Neural crest cell (in vitro differentiated cells): ENCODE data around the gene CDKN1C. TPM values are rescaled to one million over a fixed set of nuclear protein-coding genes. Genes with fewer than 3 reads are reported as not detected.

ENCODE experiments used
- DNase-seq: peaks from one replicate; pipeline ENCODE4 v3.0.0; 2021; ENCODE audit warnings: low read depth, mixed read lengths, low spot score
- H3K27ac Mint-ChIP-seq: one replicate; pipeline ENCODE4 v1.8.0; 2021; ENCODE audit warnings: mild to moderate bottlenecking, mixed read lengths; ENCODE audit not compliant: unreplicated experiment
- H3K27me3 Mint-ChIP-seq: 2 replicates; pipeline ENCODE4 v1.8.0; 2021; ENCODE audit warnings: low read depth, mild to moderate bottlenecking, mixed read lengths
- H3K36me3 Mint-ChIP-seq: 2 replicates; pipeline ENCODE4 v1.8.0; 2021; ENCODE audit warnings: low read depth, mild to moderate bottlenecking, mixed read lengths
- H3K4me1 Mint-ChIP-seq: 2 replicates; pipeline ENCODE4 v1.8.0; 2021; ENCODE audit warnings: mixed read lengths
- H3K4me3 Mint-ChIP-seq: one replicate; pipeline ENCODE4 v1.8.0; 2021; ENCODE audit warnings: mild to moderate bottlenecking, mixed read lengths
- H3K9me3 Mint-ChIP-seq: 2 replicates; pipeline ENCODE4 v1.8.0; 2021; ENCODE audit warnings: mixed read lengths
- CTCF ChIP-seq: fragments of 200-600 bp; sonication (generic); conservative IDR thresholded peaks from 2 replicates; pipeline ENCODE4 v1.5.0; 2021; ENCODE audit warnings: antibody characterized with exemption, mild to moderate bottlenecking
- total RNA-seq: library from RNA; stranded (reverse); gene quantifications from 2 replicates; pipeline ENCODE4 v1.2.1, GENCODE V29; 2021

CDKN1C gene
- total RNA-seq, 1 donor from 2014 or later, result 78.3 TPM

GRCh38 chr11:2931771-2932738 lies 46.5 kb upstream of the CDKN1C start:
- Mint-ChIP-seq H3K9me3 (no peaks in the 10 kb centered on the region), H3K4me3 (peak overlapping the region; percentile 34), H3K27ac (no peak overlapping the region), H3K27me3 (peaks cover 53% of the 10 kb centered on the region), H3K4me1 (peaks cover 15% of the 10 kb centered on the region), H3K36me3 (peaks cover 2% of the 10 kb centered on the region)
- TF ChIP-seq CTCF, result no peak
- no peak for DNase-seq

- Mint-ChIP-seq H3K4me1 (peaks cover 15% of the 10 kb centered on the region), H3K4me3 (no peak overlapping the region), H3K9me3 (no peaks in the 10 kb centered on the region), H3K27ac (no peak overlapping the region), H3K27me3 (peaks cover 60% of the 10 kb centered on the region), H3K36me3 (no peaks in the 10 kb centered on the region)
- no peak for DNase-seq
- no peak for TF ChIP-seq CTCF
These were observed 45.8 kb upstream of the CDKN1C start for GRCh38 chr11:2931420-2931746.

- no peak for DNase-seq
- H3K27me3 Mint-ChIP-seq, result peaks cover 62% of the 10 kb centered on the region
- H3K9me3 Mint-ChIP-seq, result no peaks in the 10 kb centered on the region
- peaks cover 15% of the 10 kb centered on the region for H3K4me1 Mint-ChIP-seq
- H3K27ac Mint-ChIP-seq, result no peak overlapping the region
- peak overlapping the region; percentile 63 for H3K4me3 Mint-ChIP-seq
- H3K36me3 Mint-ChIP-seq, result no peaks in the 10 kb centered on the region
- TF ChIP-seq CTCF, result peak; percentile 59
These were observed 45.3 kb upstream of the CDKN1C start for GRCh38 chr11:2930704-2931419.

- peaks cover 62% of the 10 kb centered on the region for H3K27me3 Mint-ChIP-seq
- no peak for TF ChIP-seq CTCF
- H3K36me3 Mint-ChIP-seq, result no peaks in the 10 kb centered on the region
- peaks cover 15% of the 10 kb centered on the region for H3K4me1 Mint-ChIP-seq
- peak overlapping the region; percentile 63 for H3K4me3 Mint-ChIP-seq
- DNase-seq, result no peak
- H3K27ac Mint-ChIP-seq, result no peak overlapping the region
- no peaks in the 10 kb centered on the region for H3K9me3 Mint-ChIP-seq
These were observed 44.6 kb upstream of the CDKN1C start for GRCh38 chr11:2929950-2930703.

- peak overlapping the region; percentile 63 for H3K4me3 Mint-ChIP-seq
- H3K9me3 Mint-ChIP-seq, result no peaks in the 10 kb centered on the region
- TF ChIP-seq CTCF, result no peak
- H3K27me3 Mint-ChIP-seq, result peaks cover 57% of the 10 kb centered on the region
- no peak overlapping the region for H3K27ac Mint-ChIP-seq
- peaks cover 15% of the 10 kb centered on the region for H3K4me1 Mint-ChIP-seq
- DNase-seq, result no peak
- H3K36me3 Mint-ChIP-seq, result no peaks in the 10 kb centered on the region
These were observed 44.0 kb upstream of the CDKN1C start for GRCh38 chr11:2929531-2929949.
